ENCODE measurements around the gene PTGS1. TPM values are rescaled to one million over a fixed set of nuclear protein-coding genes. Genes with fewer than 3 reads are reported as not detected.

Gene PTGS1
- total RNA-seq, 1 experiment from 2014 or later = 61.2 TPM

GRCh38 chr9:122379340-122379739 is 8.5 kb downstream of the PTGS1 start:
- ChIA-PET POLR2A (no interaction called here), CTCF (no interaction called here)
- Histone ChIP-seq H3K4me3 (ENCODE audit: low read depth in 2 of 2, low read length in 2 of 2) (no peak overlapping the region), H3K27ac (ENCODE audit: low read length) (no peak overlapping the region), H3K27me3 (ENCODE audit: control insufficient read depth, insufficient read depth, low read length) (no peaks in the 10 kb centered on the region), H3K4me1 (ENCODE audit: control insufficient read depth, insufficient read depth, low read length) (peaks cover 6% of the 10 kb centered on the region; the same call in 1 of the 2 replicates), H3K36me3 (ENCODE audit: control insufficient read depth, insufficient read depth, low read length) (no peaks in the 10 kb centered on the region), H3K9me3 (ENCODE audit: control insufficient read depth, insufficient read depth, low read depth, low read length) (no peaks in the 10 kb centered on the region)
- ATAC-seq (no peak), DNase-seq (ENCODE audit: low read depth, low spot score) (no peak)
- intact Hi-C loops (cut with micrococcal nuclease; ENCODE audit: unreplicated experiment) = no loop called here
- in situ Hi-C loops (cut with HindIII; ENCODE audit: low pct_unique_long_range_greater_than_20kb, low sequenced_read_pairs) = no loop called here
- BruUV-seq (replicated peaks) = no TSS peak
- TF ChIP-seq SIN3A (IDR thresholded peaks at IDR 0.05; ENCODE audit: borderline replicate concordance, insufficient read depth, low read depth, low read length) (no peak), POLR2AphosphoS5 (IDR thresholded peaks at IDR 0.05; ENCODE audit: low read depth, low read length) (no peak), CTCF (IDR thresholded peaks at IDR 0.05) (no peak; the same call in 1 of the 2 replicates), TCF7L2 (IDR thresholded peaks at IDR 0.05; ENCODE audit: low read depth, low read length) (no peak)
- TF ChIP-seq, protein P1, sequence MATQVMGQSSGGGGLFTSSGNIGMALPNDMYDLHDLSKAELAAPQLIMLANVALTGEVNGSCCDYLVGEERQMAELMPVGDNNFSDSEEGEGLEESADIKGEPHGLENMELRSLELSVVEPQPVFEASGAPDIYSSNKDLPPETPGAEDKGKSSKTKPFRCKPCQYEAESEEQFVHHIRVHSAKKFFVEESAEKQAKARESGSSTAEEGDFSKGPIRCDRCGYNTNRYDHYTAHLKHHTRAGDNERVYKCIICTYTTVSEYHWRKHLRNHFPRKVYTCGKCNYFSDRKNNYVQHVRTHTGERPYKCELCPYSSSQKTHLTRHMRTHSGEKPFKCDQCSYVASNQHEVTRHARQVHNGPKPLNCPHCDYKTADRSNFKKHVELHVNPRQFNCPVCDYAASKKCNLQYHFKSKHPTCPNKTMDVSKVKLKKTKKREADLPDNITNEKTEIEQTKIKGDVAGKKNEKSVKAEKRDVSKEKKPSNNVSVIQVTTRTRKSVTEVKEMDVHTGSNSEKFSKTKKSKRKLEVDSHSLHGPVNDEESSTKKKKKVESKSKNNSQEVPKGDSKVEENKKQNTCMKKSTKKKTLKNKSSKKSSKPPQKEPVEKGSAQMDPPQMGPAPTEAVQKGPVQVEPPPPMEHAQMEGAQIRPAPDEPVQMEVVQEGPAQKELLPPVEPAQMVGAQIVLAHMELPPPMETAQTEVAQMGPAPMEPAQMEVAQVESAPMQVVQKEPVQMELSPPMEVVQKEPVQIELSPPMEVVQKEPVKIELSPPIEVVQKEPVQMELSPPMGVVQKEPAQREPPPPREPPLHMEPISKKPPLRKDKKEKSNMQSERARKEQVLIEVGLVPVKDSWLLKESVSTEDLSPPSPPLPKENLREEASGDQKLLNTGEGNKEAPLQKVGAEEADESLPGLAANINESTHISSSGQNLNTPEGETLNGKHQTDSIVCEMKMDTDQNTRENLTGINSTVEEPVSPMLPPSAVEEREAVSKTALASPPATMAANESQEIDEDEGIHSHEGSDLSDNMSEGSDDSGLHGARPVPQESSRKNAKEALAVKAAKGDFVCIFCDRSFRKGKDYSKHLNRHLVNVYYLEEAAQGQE (IDR thresholded peaks at IDR 0.05; ENCODE audit: insufficient read depth in 1 of 2, low read depth in 2 of 2, low read length in 1 of 2) = no peak

DNA sequence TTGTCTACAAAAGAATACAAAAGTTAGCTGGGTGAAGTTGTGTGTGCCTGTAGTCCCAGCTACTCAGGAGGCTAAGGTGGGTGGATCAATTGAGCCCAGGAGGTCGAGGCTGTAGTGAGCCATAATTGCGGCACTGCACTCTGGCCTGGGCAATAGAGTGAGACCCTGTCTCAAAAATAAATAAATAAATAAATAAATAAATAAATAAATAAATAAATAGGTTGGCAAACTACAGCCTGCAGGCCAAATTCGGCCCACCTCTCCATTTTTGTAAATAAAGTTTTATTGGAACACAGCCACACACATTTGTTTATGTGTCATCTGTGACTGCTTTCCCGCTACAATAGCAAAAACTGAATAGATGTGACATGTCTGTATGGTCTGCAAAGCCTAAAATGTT is 9.5 kb downstream of the PTGS1 start:
- Histone ChIP-seq H3K9me3 (ENCODE audit: control insufficient read depth, insufficient read depth, low read depth, low read length) (no peaks in the 10 kb centered on the region), H3K4me1 (ENCODE audit: control insufficient read depth, insufficient read depth, low read length) (peaks cover 6% of the 10 kb centered on the region; the same call in 1 of the 2 replicates), H3K36me3 (ENCODE audit: control insufficient read depth, insufficient read depth, low read length) (no peaks in the 10 kb centered on the region), H3K27me3 (ENCODE audit: control insufficient read depth, insufficient read depth, low read length) (no peaks in the 10 kb centered on the region), H3K27ac (ENCODE audit: low read length) (no peak overlapping the region), H3K4me3 (ENCODE audit: low read depth in 2 of 2, low read length in 2 of 2) (no peak overlapping the region)
- BruUV-seq (replicated peaks) = no TSS peak
- DNase-seq (ENCODE audit: low read depth, low spot score) (no peak), ATAC-seq (no peak)
- ChIA-PET CTCF (no interaction called here), POLR2A (no interaction called here)
- intact Hi-C loops (cut with micrococcal nuclease; ENCODE audit: unreplicated experiment) (no loop called here), in situ Hi-C loops (cut with HindIII; ENCODE audit: low pct_unique_long_range_greater_than_20kb, low sequenced_read_pairs) (no loop called here)
- TF ChIP-seq, protein P1 (IDR thresholded peaks at IDR 0.05; ENCODE audit: insufficient read depth in 1 of 2, low read depth in 2 of 2, low read length in 1 of 2) = no peak
- TF ChIP-seq SIN3A (IDR thresholded peaks at IDR 0.05; ENCODE audit: borderline replicate concordance, insufficient read depth, low read depth, low read length) = no peak
- TF ChIP-seq POLR2AphosphoS5 (IDR thresholded peaks at IDR 0.05; ENCODE audit: low read depth, low read length) = no peak
- TF ChIP-seq TCF7L2 (IDR thresholded peaks at IDR 0.05; ENCODE audit: low read depth, low read length) = no peak
- no peak for TF ChIP-seq CTCF (IDR thresholded peaks at IDR 0.05)
